HepG2 (cell line): ENCODE measurements around the gene ZNF230. TPM values are rescaled to one million over a fixed set of nuclear protein-coding genes. Genes with fewer than 3 reads are reported as not detected.
A peak's percentile ranks its signal among the peaks of the same experiment; 100 is the strongest.

Experiments used
- AHDC1 ChIP-seq: sonication (generic); formaldehyde crosslinking; IDR thresholded peaks from 2 replicates; pipeline ENCODE4 v1.5.1; 2020; ENCODE audit warnings: mild to moderate bottlenecking, missing genetic modification reagents, borderline replicate concordance
- BCLAF1 ChIP-seq: fragments of 450-650 bp; IDR thresholded peaks from 2 replicates; pipeline ENCODE4 v1.6.1; 2017; ENCODE audit warnings: mild to moderate bottlenecking
- CAMTA2 ChIP-seq: sonication (generic); formaldehyde crosslinking; IDR thresholded peaks from 2 replicates; pipeline ENCODE4 v1.4.0; 2020; ENCODE audit warnings: mild to moderate bottlenecking, missing genetic modification reagents, borderline replicate concordance
- ETS1 ChIP-seq: sonication (generic); formaldehyde crosslinking; IDR thresholded peaks from 2 replicates; pipeline ENCODE4 v1.4.0; 2020; ENCODE audit warnings: missing genetic modification reagents
- MLLT10 ChIP-seq: sonication (generic); formaldehyde crosslinking; IDR thresholded peaks from 2 replicates; pipeline ENCODE4 v1.4.0; 2020; ENCODE audit warnings: missing genetic modification reagents
- MTF2 ChIP-seq: sonication (generic); formaldehyde crosslinking; IDR thresholded peaks from 2 replicates; pipeline ENCODE4 v1.5.0; 2020; ENCODE audit warnings: missing genetic modification reagents, borderline replicate concordance
- MXI1 ChIP-seq: IDR thresholded peaks from 3 replicates; pipeline ENCODE4 v1.6.1; 2012; ENCODE audit warnings: low read depth, low read length, inconsistent platforms, borderline replicate concordance
- PAF1 ChIP-seq: IDR thresholded peaks from 2 replicates; pipeline ENCODE4 v1.6.1; 2016; ENCODE audit warnings: missing genetic modification reagents, missing compliant biosample characterization
- RORA ChIP-seq: sonication (generic); formaldehyde crosslinking; IDR thresholded peaks from 2 replicates; pipeline ENCODE4 v1.5.0; 2020; ENCODE audit warnings: mild to moderate bottlenecking, missing genetic modification reagents, moderate library complexity
- RXRB ChIP-seq: IDR thresholded peaks from 2 replicates; pipeline ENCODE4 v1.6.1; 2016; ENCODE audit warnings: borderline replicate concordance, missing genetic modification reagents, missing compliant biosample characterization
- SNAI1 ChIP-seq: sonication (generic); formaldehyde crosslinking; IDR thresholded peaks from 2 replicates; pipeline ENCODE4 v1.5.0; 2020; ENCODE audit warnings: mild to moderate bottlenecking, missing genetic modification reagents, borderline replicate concordance
- THAP11 ChIP-seq: IDR thresholded peaks from 2 replicates; pipeline ENCODE4 v1.6.1; 2016; ENCODE audit warnings: missing biosample characterization, missing genetic modification reagents
- ZBTB2 ChIP-seq: sonication (generic); formaldehyde crosslinking; IDR thresholded peaks from 2 replicates; pipeline ENCODE4 v1.8.0; 2022; ENCODE audit warnings: low read depth, missing genetic modification reagents
- ZBTB8A ChIP-seq: sonication (generic); formaldehyde crosslinking; IDR thresholded peaks from 2 replicates; pipeline ENCODE4 v1.4.0; 2020; ENCODE audit warnings: mild to moderate bottlenecking, low read depth, missing genetic modification reagents, borderline replicate concordance
- ZMAT3 ChIP-seq: sonication (generic); formaldehyde crosslinking; conservative IDR thresholded peaks from 2 replicates; pipeline ENCODE4 v1.7.0; 2021; ENCODE audit warnings: missing genetic modification reagents
- ZNF329 ChIP-seq: sonication (generic); formaldehyde crosslinking; IDR thresholded peaks from 2 replicates; pipeline ENCODE4 v1.9.0; 2021; ENCODE audit warnings: low read depth, mild to moderate bottlenecking, missing genetic modification reagents
- ZNF337 ChIP-seq: sonication (generic); formaldehyde crosslinking; IDR thresholded peaks from 2 replicates; pipeline ENCODE4 v1.5.1; 2020; ENCODE audit warnings: missing genetic modification reagents, low read depth, mild to moderate bottlenecking, borderline replicate concordance
- ZNF839 ChIP-seq: sonication (generic); formaldehyde crosslinking; IDR thresholded peaks from 2 replicates; pipeline ENCODE4 v1.4.0; 2020; ENCODE audit warnings: missing genetic modification reagents, mild to moderate bottlenecking, borderline replicate concordance
- polyA plus RNA-seq, 8 experiments: library from polyadenylated mRNA; depleted of rRNA in 3 of 8; stranded (reverse) in 7 of 8; unstranded in 1 of 8; fragments of >200 nt; fragmentation: Illumina TruSeq in 4 of 8; extraction: Trizol in 4 of 8; gene quantifications; 2 replicates each; pipeline versions ENCODE4 v1.2.1 to v1.2.3, GENCODE V29; 2011 to 2016; ENCODE audit warnings: low read depth in 4 of 8, missing spikeins in 1 of 8, mixed read lengths in 1 of 8; ENCODE audit not compliant: insufficient read depth in 1 of 8
- total RNA-seq, 5 experiments: library from RNA; depleted of rRNA; stranded (reverse); fragments of >200 nt; fragmentation: Illumina TruSeq; extraction: Trizol; gene quantifications; 2 replicates each; pipeline ENCODE4 v1.2.3, GENCODE V29; 2016; ENCODE audit warnings: low read depth in 1 of 5

Gene ZNF230
- total and polyA plus RNA-seq, 2 of the 13 experiments (the other 11 are each of a cell fraction or from before 2014, with no cell fraction given) = 2.4 to 5.5 TPM

- no peak for TF ChIP-seq AHDC1
- TF ChIP-seq BCLAF1 = no peak
- no peak for TF ChIP-seq ZNF337 (CRISPR knock-in tag)
- TF ChIP-seq CAMTA2 (CRISPR knock-in tag) = no peak
- no peak for TF ChIP-seq RXRB (CRISPR knock-in tag)
- TF ChIP-seq ZNF329 = no peak
- no peak for TF ChIP-seq MTF2 (CRISPR knock-in tag)
- TF ChIP-seq PAF1 (CRISPR knock-in tag) = no peak
- TF ChIP-seq ZBTB2 (CRISPR knock-in tag) = no peak
- no peak for TF ChIP-seq ZBTB8A
- TF ChIP-seq ZNF839 (CRISPR knock-in tag) = no peak
- TF ChIP-seq THAP11 = peak; percentile 98
- no peak for TF ChIP-seq ETS1
- TF ChIP-seq SNAI1 = no peak
- 0 out of 2 replicates have a peak, but pooled peaks have one; percentile 65 for TF ChIP-seq ZMAT3
- TF ChIP-seq MLLT10 = no peak
- TF ChIP-seq RORA (CRISPR knock-in tag) = no peak
- peak; percentile 23; the same call in 1 of the 3 replicates for TF ChIP-seq MXI1
These were observed 49.1 kb downstream of the ZNF230 start, which contains the start of gene ZNF223 (continued) for GRCh38 chr19:44051650-44052402.
